GM19043 (cell line): ENCODE measurements around the gene TRDN.
"Not testable (repeated sequence)": the region's sequence is repeated elsewhere in the genome, so short reads cannot be mapped to it uniquely, and the experiment has no call there.

Experiments used
- ATAC-seq: cut with Tn5 transposase; IDR thresholded peaks from one replicate; pipeline ENCODE4 v1.9.1; 2021; ENCODE audit warnings: low read depth; ENCODE audit not compliant: unreplicated experiment

The TRDN gene

DNA sequence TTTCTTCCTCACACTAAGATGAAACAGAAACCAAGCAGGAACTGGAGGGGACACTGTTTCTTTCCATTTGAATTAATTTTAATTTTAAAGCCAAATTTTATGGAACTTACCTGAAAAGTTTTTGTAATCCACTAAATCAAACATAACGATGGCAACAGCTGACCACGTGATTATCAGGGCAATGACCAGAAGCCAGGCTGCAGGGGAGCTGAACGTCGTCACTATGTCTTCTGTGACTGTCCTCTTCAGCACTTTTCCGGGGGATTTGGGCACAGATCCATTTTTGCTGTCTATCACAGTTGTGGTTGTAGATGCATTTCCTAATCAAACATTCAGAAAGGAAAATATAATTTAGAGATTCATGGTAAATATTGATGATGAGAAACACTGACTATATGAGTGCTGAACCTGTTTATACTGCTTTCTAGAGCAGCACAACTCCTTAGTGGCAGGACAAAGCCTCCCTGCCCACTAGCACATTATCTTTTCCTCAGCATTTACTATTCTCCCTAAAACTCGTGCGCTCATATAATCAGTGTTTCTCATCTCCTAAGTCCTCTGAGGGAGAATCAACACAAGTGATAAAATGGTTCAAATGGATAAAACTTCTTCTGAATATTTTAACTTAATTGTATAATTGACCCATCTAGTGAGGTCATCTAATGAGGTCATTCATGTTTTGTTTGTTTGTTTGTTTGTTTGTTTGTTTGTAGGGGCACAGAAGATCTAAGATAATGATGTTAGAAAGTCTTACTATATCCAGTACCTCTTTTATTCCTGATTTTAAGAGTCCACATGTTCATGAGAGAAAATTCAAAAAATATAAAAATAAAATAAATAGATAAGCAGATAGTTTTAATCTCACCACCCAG, 65.7 kb downstream of the TRDN start:
- no peak for ATAC-seq

DNA sequence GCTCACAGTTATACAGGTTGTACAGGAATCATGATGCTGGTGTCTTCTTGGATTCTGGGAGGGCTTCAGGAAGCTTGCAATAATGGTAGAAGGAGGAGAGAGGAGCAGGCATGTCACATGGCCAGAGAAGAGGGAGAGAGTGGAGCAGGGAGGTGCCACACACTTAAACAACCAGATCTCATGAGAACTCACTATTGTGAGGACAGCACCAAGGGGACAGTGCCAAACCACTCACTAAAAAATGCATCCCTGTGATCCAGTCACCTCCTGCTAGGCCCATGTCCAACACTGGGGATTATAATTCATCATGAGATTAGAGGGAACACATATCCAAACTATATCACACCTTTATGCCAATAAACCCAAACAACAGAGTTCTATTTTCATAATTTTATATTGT, 67.2 kb downstream of the TRDN start:
- ATAC-seq: no peak

DNA sequence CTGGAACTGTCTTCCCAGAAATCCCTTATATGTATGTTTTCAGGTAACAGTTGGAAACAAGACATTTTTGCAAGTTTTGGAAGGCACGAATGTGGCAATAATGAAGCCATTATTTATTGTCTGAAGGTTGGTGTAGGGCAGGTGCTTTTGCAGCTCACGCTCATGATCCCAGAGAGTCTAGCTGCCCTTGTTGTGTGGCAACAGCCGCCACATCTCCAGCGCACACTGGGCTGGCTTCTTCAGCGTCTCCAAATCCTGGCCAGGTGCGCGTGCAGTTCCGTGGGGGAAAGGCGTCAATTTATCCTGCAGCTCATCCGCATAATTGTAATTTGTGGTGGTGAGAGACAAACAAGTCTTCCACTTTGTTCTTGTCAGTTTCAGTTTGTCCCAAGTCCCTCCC, 71.2 kb downstream of the TRDN start:
- ATAC-seq: no peak

- no peak for ATAC-seq
Measured at GRCh38 chr6:123564361-123564760, 72.4 kb downstream of the TRDN start.

DNA sequence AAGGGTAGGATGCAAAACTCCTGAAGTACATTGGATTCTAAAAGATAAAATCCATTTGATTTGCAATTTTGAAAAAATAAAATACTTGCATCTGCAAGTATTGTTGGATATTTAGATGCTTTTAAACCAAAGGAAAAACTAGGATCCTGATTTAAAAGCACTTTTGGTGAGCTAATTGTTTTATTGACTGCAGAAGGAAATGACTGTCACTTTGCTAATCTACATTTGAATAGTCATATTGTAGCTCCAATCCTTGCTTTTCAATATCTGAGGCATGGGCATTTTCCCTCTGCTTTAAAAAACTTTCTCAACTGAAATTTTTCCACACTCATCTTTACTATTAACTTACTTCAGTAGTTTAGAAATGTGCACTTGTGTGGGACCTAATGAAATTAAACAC, 74.1 kb downstream of the TRDN start:
- no peak for ATAC-seq

GRCh38 chr6:123562264-123562663, 74.5 kb downstream of the TRDN start:
- ATAC-seq: no peak

GRCh38 chr6:123559816-123560215, 76.9 kb downstream of the TRDN start:
- not testable (repeated sequence) for ATAC-seq

DNA sequence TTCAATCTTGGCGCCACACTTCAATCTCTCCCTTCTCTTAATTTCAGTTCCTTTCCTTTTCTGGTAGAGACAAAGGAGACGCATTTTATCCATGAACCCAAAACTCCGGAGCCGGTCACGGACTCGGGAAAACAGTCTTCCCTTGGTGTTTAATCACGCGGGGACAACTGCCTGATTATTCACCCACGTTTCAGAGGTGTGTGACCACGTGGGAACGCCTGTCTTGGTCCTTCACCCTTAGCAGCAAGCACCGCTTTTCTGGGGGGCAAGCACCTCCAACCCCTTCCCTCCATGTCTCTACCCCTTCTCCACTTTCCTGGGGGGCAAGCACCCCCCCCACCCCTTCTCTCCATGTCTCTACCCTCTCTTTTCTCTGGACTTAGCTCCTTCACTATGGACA, 79.3 kb downstream of the TRDN start:
- not testable (repeated sequence) for ATAC-seq

- ATAC-seq: no peak
Measured at GRCh38 chr6:123551939-123552707, 84.6 kb downstream of the TRDN start.

DNA sequence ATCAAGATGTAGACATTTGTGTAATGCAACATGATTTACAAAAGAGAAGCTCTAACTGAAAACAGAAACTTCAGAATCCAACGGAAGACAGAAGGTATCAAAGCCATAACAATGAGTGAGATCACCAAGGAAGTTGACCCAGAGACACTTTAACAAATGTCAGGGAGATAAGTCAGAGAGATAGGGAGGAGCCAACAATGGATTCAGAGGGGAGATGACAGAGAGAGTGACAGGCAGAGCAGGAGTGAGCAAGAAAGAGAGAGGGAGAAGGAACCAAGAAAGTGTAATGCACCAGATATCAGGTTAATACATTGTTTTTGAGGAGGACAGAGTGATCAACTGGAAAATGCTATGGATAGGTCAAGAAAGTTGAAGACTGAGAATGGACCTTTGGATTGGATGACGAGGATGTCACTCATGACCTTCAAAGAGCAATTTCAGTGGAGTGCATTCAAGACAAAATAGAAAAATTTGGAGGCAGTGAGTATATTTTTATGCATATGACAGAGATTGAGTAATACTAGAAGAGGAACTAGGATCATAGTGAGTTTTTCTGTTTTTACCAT, 86.6 kb downstream of the TRDN start:
- no peak for ATAC-seq

GRCh38 chr6:123549476-123549875, 87.3 kb downstream of the TRDN start:
- ATAC-seq: no peak

DNA sequence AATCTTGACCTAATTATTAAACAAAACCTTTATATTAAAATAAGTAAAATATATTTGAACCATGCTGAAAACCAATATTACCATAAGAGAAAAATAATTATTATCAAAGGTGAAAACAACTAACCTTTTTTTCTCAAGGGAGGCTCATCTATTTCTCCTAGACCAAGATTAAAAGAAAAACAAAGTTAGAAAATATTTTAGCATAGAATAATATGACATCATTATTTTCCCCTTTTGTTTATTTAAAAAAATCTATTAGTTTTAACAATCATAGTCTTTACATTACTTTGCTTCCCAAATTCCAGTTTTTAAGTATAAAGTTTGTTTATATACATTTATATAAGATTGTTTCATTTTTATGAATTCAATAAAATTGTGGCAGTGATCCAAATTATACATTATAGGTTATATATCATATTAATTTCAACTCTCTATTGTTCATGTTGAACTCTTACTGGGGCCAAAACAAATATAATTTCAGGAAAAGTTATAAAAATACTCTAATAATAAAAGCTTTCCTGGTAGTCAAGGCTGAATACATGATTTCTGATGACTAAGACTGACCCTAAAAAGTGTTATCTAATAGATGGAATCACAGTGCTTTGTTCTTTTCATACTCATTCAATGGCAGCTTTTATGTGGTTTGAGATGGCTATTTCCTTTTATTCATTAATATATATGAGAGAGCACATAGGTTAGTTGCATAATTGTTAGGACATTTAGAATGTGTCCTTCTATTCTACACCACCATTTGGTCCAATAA, 89.4 kb downstream of the TRDN start:
- ATAC-seq: no peak

DNA sequence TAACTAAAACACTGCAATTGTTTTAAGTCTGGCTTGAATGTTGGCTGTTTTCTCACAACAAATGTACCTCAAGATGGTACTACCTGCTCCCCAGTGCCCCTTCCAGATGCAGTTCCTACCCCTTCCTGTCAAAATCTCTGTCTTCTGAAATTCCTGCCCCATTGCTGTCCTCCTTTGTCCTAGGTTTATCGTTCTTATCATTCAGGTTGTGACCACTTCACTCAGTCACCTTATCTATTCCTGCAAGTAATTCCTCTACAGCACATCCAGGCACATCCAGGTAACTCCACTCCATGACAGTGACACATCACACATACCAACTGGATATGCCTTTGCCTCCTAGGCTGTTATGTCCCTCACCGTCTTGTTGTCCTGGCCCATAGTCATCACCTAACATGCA, 90.2 kb downstream of the TRDN start:
- no peak for ATAC-seq

DNA sequence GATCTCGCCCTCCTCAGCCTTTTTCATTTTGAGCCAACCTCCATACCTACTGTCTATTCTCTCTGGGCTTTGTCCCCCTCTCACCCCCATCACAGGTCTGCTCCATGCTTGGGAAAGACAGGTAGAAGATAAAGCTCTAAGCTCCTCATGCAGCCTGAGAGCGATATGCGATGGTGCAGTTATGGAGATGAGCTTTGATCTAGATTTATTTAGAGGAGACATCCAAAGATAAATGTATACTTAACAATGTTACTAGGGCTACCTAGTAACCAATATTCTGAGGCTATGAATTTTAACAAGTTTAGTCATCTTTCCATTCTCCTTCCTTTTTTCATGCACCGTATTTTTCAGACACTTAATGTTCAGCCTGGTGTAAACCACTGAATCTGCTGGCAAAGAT, 95.3 kb downstream of the TRDN start:
- ATAC-seq: no peak

GRCh38 chr6:123533862-123534648, 102.7 kb downstream of the TRDN start:
- ATAC-seq: no peak

- ATAC-seq: no peak
Measured at GRCh38 chr6:123529843-123530242, 106.9 kb downstream of the TRDN start.

GRCh38 chr6:123529058-123529457, 107.7 kb downstream of the TRDN start:
- no peak for ATAC-seq

GRCh38 chr6:123527406-123527805, 109.3 kb downstream of the TRDN start:
- no peak for ATAC-seq

DNA sequence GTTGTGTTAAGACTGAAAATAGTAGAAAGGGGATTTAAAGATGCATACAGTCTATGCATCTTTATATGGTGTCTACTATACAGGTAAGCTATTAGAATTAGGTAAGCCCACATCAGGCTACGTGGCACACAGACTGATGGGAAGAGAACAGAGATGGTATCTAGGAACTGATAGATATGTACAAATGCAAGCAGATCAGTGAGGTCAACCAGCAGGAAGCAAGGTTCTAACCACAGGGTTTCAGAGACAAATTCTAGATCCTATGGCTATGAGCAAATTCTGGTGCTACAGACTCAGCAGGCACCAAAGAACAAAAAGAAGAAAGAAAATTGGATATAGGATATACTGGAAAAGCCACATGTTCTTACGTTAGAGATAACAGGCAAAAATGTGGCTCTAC, 110.6 kb downstream of the TRDN start:
- ATAC-seq: no peak

GRCh38 chr6:123524781-123525180, 112.0 kb downstream of the TRDN start:
- no peak for ATAC-seq
